Pons (tissue), 1 donor: ENCODE results near the gene IPO4.
"Not testable (repeated sequence)": the region's sequence is repeated elsewhere in the genome, so short reads cannot be mapped to it uniquely, and the experiment has no call there.

Source experiments
- DNase-seq: peaks from one replicate; pipeline ENCODE4 v3.0.0-alpha.2; 2016; ENCODE audit warnings: low spot score

Gene IPO4, protein sequence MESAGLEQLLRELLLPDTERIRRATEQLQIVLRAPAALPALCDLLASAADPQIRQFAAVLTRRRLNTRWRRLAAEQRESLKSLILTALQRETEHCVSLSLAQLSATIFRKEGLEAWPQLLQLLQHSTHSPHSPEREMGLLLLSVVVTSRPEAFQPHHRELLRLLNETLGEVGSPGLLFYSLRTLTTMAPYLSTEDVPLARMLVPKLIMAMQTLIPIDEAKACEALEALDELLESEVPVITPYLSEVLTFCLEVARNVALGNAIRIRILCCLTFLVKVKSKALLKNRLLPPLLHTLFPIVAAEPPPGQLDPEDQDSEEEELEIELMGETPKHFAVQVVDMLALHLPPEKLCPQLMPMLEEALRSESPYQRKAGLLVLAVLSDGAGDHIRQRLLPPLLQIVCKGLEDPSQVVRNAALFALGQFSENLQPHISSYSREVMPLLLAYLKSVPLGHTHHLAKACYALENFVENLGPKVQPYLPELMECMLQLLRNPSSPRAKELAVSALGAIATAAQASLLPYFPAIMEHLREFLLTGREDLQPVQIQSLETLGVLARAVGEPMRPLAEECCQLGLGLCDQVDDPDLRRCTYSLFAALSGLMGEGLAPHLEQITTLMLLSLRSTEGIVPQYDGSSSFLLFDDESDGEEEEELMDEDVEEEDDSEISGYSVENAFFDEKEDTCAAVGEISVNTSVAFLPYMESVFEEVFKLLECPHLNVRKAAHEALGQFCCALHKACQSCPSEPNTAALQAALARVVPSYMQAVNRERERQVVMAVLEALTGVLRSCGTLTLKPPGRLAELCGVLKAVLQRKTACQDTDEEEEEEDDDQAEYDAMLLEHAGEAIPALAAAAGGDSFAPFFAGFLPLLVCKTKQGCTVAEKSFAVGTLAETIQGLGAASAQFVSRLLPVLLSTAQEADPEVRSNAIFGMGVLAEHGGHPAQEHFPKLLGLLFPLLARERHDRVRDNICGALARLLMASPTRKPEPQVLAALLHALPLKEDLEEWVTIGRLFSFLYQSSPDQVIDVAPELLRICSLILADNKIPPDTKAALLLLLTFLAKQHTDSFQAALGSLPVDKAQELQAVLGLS

GRCh38 chr14:24188251-24189058, at the start of gene IPO4:
Gene IPO4, minus strand, starts transcription at chr14:24188816. Its CDS starts 29 bp downstream, at chr14:24188787.
- peak; percentile 93 for DNase-seq

GRCh38 chr14:24238123-24238522, 49.5 kb upstream of the IPO4 start:
- no peak for DNase-seq

- no peak for DNase-seq
Observed at GRCh38 chr14:24237463-24237955, 48.9 kb upstream of the IPO4 start.

DNA sequence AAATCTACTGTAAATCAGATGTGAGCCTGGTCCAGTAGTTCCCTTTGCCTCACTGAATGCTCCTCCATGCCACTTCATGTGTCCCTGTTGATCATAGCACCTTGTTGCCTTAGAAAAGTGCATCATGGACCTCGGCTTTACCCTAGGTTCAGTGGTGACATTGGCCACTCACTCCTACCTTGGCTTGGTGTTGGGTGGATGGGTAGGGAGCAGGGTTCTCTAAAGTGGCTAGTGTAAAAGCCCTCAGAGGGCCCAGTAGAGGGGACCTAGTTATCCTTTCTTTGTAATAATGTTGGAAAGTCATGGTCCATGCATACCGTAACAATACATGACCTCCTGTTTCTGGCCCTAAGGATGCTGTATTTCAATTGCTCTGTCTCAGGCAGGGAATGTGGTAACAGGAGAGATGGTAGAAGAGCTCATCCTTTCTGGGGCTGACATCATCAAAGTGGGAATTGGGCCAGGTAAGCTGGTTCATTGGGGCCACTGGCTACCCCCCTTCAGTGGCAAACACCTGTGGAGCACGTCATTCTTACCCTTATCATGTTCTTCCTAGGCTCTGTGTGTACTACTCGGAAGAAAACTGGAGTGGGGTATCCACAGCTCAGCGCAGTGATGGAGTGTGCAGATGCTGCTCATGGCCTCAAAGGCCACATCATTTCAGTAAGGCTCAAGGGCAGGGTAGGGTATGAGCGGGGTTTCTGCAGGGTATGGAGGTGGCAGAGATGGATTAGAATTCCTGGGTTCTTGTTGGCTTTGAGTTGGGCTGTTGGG, 48.3 kb upstream of the IPO4 start:
- DNase-seq, result no peak

GRCh38 chr14:24235804-24236688, 47.4 kb upstream of the IPO4 start:
- no peak for DNase-seq

DNA sequence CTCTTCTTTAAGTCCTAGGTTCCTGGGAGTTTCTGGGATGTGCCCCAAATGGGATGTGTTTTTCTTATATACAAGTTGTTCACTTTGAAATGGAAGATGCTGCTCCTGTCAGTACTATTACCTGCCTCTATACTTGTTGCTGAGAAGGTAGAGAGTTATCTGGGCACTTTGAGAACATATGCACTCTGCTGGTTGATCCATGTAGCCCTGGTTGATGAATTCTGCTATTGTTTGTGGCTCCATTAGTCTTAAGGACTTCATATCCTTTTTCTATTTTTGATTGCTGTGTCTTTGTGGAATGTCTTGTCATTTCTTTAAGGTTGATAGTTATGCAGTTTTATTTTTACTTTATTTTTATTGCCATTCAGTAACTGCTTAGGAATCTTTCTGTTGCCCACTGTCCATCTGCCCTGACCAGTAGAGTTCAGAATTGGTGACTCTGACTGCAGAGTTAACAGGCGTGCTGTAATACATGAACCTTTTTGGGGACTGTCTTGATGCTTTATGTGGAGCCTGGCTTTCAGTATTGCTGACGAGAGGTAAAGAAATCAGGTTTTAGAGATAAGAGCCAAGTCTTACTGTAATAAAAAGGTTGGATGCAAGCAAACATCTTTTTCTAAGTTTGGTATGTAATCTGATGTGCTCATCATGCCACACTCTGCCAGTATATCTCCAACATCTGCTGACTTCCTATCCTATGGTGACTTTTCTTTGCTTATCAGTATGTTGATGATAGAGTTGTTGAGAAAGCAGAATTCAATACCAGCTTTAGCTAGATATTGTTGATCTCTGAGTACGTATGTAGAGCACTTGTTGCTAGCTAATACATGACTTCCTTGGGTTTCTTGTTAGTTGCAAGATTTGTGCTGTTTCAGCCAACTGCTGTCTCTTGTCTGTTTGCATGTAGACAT, 45.7 kb upstream of the IPO4 start:
- DNase-seq, result no peak

- no peak for DNase-seq
Observed at GRCh38 chr14:24233538-24233866, 44.9 kb upstream of the IPO4 start.

GRCh38 chr14:24232645-24233537, 44.3 kb upstream of the IPO4 start, which contains the start of gene GMPR2:
Gene GMPR2, plus strand, starts transcription at chr14:24232929. Its CDS starts 325 bp downstream, at chr14:24233254.
- DNase-seq, result no peak

GRCh38 chr14:24232121-24232644, 43.6 kb upstream of the IPO4 start, which contains the start of gene NEDD8:
Gene NEDD8, minus strand, starts transcription at chr14:24232367. Its CDS starts 100 bp downstream, at chr14:24232267.
- DNase-seq, result peak; percentile 95

DNA sequence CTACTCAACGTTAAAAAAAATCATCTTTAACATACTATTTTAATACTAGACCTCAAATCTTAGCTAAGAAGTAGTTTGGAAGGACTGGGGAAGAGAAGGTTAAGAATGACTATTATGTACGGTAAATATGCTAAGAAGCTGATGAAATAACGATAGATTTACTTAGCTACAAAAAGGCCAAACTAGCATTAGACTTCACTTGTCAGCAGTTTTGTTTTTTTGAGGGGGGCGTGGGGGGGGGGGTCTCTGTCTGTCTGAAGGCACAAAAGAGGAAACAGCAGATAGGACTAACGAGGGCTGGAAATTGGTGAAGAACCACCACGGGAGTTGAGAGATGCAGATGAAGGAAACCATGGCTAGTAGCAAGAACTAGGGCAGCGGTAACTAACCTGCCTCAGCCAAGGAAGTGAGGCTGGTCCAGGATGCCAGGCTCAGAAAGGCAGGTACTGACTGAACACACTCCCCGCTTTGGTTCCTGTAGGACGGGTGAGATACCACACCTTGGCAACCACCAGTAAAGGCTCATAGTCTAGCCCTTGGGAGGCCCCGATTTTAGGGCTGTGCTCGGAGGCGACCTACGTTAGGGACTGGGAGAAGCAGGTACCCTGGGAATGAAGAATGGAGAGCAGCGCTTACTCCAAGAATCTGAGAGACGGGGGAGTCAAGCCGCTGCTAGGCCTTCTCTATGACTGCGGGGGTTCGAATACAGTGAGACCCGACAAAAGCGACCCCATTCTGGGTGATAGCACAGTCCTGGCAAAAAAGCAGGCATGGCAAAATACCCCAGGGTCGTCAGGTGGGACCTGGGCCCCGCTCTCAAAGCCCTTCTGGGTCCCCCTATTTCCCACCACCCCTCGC, 42.9 kb upstream of the IPO4 start:
- no peak for DNase-seq

DNA sequence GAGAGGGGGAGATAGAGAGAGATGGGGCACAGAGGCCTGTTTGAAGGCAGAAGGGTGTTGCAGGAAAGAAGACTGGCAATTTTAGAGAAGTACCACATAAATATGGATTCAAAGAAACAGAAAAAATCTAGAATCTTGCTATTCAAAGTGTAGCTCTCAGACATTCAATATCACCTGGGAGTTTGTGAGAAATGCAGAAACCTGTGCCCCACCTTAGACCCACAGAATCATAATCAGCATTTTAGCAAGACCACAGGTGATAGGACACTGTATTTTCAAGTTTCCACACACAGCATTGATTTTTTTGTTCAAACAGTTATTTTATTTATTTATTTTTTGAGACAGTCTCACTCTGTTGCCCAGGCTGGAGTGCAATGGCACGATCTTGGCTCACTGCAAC, 40.3 kb upstream of the IPO4 start:
- no peak for DNase-seq

- no peak for DNase-seq
Observed at GRCh38 chr14:24226473-24226872, 37.9 kb upstream of the IPO4 start.

DNA sequence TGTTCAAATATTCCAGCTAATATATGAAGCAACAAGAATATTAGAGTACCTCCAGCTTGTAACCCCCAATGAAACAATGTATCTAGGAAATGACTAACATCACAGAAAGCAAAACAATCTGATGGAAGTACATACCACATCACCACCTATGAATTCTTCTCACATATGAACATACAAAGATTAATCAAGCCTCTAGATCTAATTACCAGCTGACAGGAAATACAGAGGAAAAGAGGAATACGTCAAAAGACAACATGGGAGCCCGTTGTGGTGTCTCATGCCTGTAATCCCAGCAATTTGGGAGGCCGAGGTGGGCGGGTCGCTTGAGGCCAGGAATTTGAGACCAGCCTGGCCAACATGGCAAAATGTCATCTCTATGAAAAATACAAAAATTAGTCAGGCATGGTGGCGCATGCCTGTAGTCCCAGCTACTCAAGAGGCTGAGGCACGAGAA, 36.0 kb upstream of the IPO4 start:
- no peak for DNase-seq

- DNase-seq, result not testable (repeated sequence)
Observed at GRCh38 chr14:24222987-24223386, 34.4 kb upstream of the IPO4 start.

- no peak for DNase-seq
Observed at GRCh38 chr14:24219521-24219920, 30.9 kb upstream of the IPO4 start.

GRCh38 chr14:24219080-24219479, 30.5 kb upstream of the IPO4 start:
- DNase-seq, result no peak
